GM12878 (cell line): ENCODE data around the gene CIAO1.

Experiments
- CBFB ChIP-seq: IDR thresholded peaks from 2 replicates; pipeline ENCODE4 v1.6.1; 2016; ENCODE audit warnings: antibody characterized with exemption, low read depth
- CBX3 ChIP-seq: fragments of 200-600 bp; sonication (generic); IDR thresholded peaks from 2 replicates; pipeline ENCODE4 v1.6.1; 2016; ENCODE audit warnings: low read depth, borderline replicate concordance
- CTCF ChIP-seq, 3 experiments: IDR thresholded peaks in 2 of 3; conservative IDR thresholded peaks in 1 of 3; 2 replicates each; pipeline ENCODE4 v1.5.1; 2011; ENCODE audit warnings: low read depth in 3 of 3, low read length in 3 of 3, mild to moderate bottlenecking in 3 of 3, control low read depth in 2 of 3, moderate library complexity in 2 of 3, inconsistent platforms in 1 of 3, mixed read lengths in 1 of 3; ENCODE audit not compliant: control insufficient read depth in 2 of 3, insufficient read depth in 1 of 3; ENCODE audit errors: extremely low read depth in 1 of 3
- FOS ChIP-seq: IDR thresholded peaks from 3 replicates; pipeline ENCODE4 v1.6.1; 2011; ENCODE audit warnings: borderline replicate concordance; ENCODE audit not compliant: insufficient read length; ENCODE audit errors: extremely low read depth
- RUNX3 ChIP-seq: IDR thresholded peaks from 2 replicates; pipeline ENCODE4 v1.6.1; 2012; ENCODE audit warnings: low read length, inconsistent platforms
- STAT3 ChIP-seq: IDR thresholded peaks from 2 replicates; pipeline ENCODE4 v1.6.1; 2011; ENCODE audit warnings: low read depth, low read length, improper control_type of control experiment
- USF2 ChIP-seq: IDR thresholded peaks from 2 replicates; pipeline ENCODE4 v1.6.1; 2011; ENCODE audit warnings: low read depth, low read length, improper control_type of control experiment, borderline replicate concordance

GRCh38 chr2:96306370-96306769 lies 40.3 kb downstream of the CIAO1 start:
- TF ChIP-seq CBFB, result no peak
- TF ChIP-seq RUNX3, result no peak
- TF ChIP-seq FOS, result no peak
- no peak for TF ChIP-seq CTCF (IDR thresholded peaks at IDR 0.05 in 2 of 3, conservative IDR thresholded peaks at IDR 0.05 in 1 of 3; ENCODE audit: control insufficient read depth in 2 of 3, extremely low read depth in 1 of 3, insufficient read depth in 1 of 3, low read depth in 3 of 3, low read length in 3 of 3)
- TF ChIP-seq CBX3, result no peak
- no peak for TF ChIP-seq USF2
- TF ChIP-seq STAT3, result no peak
